Globus pallidus (tissue), 1 donor: Measurements from ENCODE around the gene PGAP3.
A peak's percentile ranks its signal among the peaks of the same experiment; 100 is the strongest.
"Not testable (repeated sequence)": the region's sequence is repeated elsewhere in the genome, so short reads cannot be mapped to it uniquely, and the experiment has no call there.

Experiments
- DNase-seq: peaks from one replicate; pipeline ENCODE4 v3.0.0-alpha.2; 2015; ENCODE audit warnings: low spot score

PGAP3 gene, protein sequence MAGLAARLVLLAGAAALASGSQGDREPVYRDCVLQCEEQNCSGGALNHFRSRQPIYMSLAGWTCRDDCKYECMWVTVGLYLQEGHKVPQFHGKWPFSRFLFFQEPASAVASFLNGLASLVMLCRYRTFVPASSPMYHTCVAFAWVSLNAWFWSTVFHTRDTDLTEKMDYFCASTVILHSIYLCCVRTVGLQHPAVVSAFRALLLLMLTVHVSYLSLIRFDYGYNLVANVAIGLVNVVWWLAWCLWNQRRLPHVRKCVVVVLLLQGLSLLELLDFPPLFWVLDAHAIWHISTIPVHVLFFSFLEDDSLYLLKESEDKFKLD

DNA sequence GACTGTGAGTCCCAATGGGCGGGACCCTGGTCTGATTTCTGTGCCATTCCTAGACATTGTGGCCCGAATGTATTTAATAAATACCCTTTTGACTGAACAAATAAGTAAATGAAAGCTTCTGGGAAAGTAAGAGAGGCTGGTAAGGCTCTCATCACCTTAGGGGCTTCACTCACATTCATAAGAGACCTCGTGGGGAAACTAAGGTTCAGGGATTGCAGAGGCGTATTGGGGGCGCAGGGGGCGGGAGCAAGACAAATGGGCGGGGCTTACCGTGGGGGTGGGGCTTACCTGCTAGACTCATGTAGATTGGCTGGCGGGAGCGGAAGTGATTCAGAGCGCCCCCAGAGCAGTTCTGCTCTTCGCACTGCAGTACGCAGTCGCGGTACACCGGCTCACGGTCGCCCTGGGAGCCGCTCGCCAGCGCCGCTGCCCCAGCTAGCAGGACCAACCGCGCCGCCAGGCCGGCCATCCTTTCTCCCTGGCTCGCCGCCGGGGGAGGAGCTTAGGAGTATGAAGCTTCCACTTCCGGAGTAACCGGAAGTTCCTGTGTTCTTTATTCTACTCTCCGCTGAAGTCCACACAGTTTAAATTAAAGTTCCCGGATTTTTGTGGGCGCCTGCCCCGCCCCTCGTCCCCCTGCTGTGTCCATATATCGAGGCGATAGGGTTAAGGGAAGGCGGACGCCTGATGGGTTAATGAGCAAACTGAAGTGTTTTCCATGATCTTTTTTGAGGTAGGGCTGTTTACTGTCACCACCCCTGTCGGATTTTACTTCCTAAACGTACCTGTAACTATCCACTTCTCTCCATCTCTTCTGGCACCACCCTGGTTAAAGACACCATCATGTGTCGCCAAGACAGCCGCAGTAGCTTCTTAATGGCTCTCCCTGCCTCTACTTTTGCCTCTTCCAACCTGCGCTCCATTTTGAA lies at the start of gene PGAP3:
PGAP3 (minus strand) TSS at position 512 of the 929 bp plus-strand sequence; CDS start at position 469, 43 bp downstream.
- DNase-seq, result peak; percentile 79

DNA sequence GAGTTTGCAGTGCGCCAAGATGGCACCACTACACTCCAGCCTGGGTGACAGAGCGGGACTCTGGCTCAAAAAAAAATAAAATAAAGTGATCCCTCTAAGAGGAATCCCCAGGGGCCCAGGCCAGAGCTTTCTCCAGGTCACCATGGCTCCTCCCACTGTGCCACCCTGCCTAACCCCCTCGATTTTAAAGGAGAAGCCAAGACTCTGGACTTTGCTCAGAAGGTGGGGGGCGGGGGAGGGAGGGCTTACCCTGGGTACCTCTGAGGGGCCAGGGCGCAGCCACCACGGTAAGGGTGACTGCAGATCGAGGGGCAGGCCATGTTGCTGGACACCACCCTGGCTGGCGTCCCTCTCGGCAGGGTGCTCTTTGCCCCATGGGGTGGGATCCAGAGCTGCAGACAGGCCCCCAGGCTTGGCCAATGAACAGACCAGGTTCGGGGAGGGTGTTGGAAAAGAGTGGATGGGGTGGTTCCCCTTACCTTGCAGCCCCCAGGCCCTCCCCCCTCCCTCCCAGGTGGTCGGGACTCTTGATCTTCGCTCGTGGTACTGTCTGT lies 49.4 kb upstream of the PGAP3 start:
- no peak for DNase-seq

- DNase-seq, result no peak
Measured at GRCh38 chr17:39736319-39737165, 48.7 kb upstream of the PGAP3 start.

DNA sequence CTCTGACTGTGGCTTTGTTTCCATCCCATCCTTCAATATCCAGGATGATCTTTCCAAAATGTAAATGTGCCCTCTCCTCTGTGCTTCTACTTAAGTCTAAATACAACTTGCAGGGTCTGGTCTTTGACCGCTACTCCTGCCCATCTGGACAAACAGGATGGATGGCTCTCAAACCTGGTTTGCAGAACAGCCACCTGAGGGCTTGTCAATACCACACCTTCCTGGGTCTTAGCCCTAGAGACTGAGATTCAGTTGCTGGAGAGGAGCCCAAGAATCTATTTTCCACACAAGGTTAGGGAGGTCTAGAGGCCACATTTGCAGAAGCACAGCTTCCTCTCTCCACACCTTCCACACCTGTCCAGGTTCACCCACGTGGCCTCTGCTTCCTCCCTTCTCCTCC lies 48.0 kb upstream of the PGAP3 start:
- DNase-seq, result no peak

GRCh38 chr17:39732586-39732985 lies 44.7 kb upstream of the PGAP3 start:
- DNase-seq, result no peak

- peak; percentile 86 for DNase-seq
Measured at GRCh38 chr17:39730095-39730921, 42.5 kb upstream of the PGAP3 start, which contains the start of gene MIEN1. MIEN1 (minus strand) TSS chr17:39730532; CDS start chr17:39730495, 37 bp downstream.

DNA sequence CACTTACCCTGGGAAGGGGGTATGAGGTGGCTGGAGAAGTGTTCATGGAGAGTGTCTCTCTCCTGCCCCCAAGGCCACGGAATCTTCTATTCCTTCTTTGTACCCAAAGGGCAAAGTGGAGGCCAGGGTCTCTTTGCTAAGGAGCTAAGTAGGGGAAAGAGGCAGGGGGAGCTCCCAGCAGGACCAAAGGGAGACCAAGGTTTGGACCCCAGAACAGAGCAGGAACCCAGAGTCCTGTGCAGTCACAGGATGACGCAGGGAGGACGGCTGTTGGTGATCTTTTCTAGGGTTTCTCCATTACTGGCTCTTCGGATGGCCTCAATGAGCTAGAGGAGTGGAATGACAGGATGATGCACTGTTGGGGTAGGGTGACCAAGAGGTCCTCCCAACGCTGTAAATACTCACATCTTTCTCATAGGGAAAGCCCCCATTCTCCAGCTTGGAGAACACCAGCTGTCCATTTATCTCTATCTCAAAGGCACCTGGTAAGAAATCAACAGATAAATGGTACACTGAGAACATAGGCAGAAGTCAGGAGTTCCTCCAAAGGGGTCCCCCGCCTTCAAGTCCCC lies 41.5 kb upstream of the PGAP3 start:
- no peak for DNase-seq

DNA sequence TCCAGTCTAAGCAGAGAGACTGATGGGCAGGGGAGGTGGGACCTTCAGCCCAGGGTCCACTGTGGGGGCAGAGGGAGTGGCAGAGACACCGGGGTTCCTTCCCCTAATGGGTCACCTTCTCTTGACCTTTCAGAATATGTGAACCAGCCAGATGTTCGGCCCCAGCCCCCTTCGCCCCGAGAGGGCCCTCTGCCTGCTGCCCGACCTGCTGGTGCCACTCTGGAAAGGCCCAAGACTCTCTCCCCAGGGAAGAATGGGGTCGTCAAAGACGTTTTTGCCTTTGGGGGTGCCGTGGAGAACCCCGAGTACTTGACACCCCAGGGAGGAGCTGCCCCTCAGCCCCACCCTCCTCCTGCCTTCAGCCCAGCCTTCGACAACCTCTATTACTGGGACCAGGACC lies 39.7 kb upstream of the PGAP3 start:
- no peak for DNase-seq

- DNase-seq, result no peak
Measured at GRCh38 chr17:39726617-39727016, 38.8 kb upstream of the PGAP3 start.

- not testable (repeated sequence) for DNase-seq
Measured at GRCh38 chr17:39725923-39726322, 38.1 kb upstream of the PGAP3 start.

- DNase-seq, result no peak
Measured at GRCh38 chr17:39724731-39725130, 36.9 kb upstream of the PGAP3 start.

- DNase-seq, result no peak
Measured at GRCh38 chr17:39722965-39723848, 35.4 kb upstream of the PGAP3 start.

GRCh38 chr17:39722104-39722503 lies 34.2 kb upstream of the PGAP3 start:
- DNase-seq, result no peak

- no peak for DNase-seq
Measured at GRCh38 chr17:39719563-39720355, 31.9 kb upstream of the PGAP3 start.

- DNase-seq, result no peak
Measured at GRCh38 chr17:39717660-39718059, 29.8 kb upstream of the PGAP3 start.

DNA sequence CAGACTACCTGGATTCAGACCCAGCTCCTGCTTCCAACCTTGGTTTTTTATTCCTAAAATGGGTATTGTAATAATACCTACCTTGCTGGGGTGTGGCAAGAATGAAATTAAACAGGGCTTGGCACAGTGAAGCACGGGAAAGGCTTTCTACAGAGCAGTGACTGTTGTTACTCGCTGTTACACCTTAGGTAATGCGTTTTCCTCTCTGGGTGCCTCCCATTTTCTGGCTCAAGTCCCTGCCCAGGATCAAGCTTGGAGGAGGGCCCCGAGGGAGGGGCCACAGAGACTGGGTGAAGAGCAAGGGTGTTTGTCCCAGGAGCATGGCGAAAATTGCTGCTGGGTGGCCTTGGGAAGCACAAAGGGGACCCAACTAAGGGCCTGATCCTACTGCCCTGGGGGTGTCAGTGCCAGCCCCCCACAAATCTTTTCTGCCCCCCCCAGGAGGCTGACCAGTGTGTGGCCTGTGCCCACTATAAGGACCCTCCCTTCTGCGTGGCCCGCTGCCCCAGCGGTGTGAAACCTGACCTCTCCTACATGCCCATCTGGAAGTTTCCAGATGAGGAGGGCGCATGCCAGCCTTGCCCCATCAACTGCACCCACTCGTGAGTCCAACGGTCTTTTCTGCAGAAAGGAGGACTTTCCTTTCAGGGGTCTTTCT lies 29.2 kb upstream of the PGAP3 start:
- no peak for DNase-seq

- no peak for DNase-seq
Measured at GRCh38 chr17:39716073-39716818, 28.4 kb upstream of the PGAP3 start.
